GM23248 (cell line): Measurements from ENCODE around the gene GALNT13. TPM values are rescaled to one million over a fixed set of nuclear protein-coding genes. Genes with fewer than 3 reads are reported as not detected.

Experiments used
- DNase-seq: peaks from one replicate; pipeline ENCODE4 v3.0.0-alpha.2; 2015
- H2AFZ ChIP-seq: fragments of 200-600 bp; sonication (generic); 2 replicates; pipeline ENCODE4 v1.6.1; 2016; ENCODE audit warnings: antibody characterized with exemption
- H3F3A ChIP-seq: fragments of 200-600 bp; sonication (generic); 2 replicates; pipeline ENCODE4 v1.6.1; 2016; ENCODE audit warnings: mild to moderate bottlenecking, antibody characterized with exemption, mixed run types; ENCODE audit not compliant: insufficient read depth
- H3K27ac ChIP-seq: fragments of 200-600 bp; sonication (generic); 2 replicates; pipeline ENCODE4 v1.5.1; 2016; ENCODE audit warnings: mild to moderate bottlenecking
- H3K27me3 ChIP-seq: fragments of 200-600 bp; sonication (generic); replicated peaks from 2 replicates; pipeline ENCODE4 v1.6.1; 2016; ENCODE audit warnings: mild to moderate bottlenecking; ENCODE audit not compliant: insufficient read depth
- H3K36me3 ChIP-seq: fragments of 200-600 bp; sonication (generic); 2 replicates; pipeline ENCODE4 v1.6.1; 2016; ENCODE audit warnings: low read depth, mild to moderate bottlenecking
- H3K4me1 ChIP-seq: fragments of 200-600 bp; sonication (generic); 2 replicates; pipeline ENCODE4 v1.6.1; 2016; ENCODE audit warnings: mild to moderate bottlenecking; ENCODE audit not compliant: insufficient read depth
- H3K4me2 ChIP-seq: fragments of 200-600 bp; sonication (generic); one replicate; pipeline ENCODE4 v1.6.1; 2016; ENCODE audit warnings: mild to moderate bottlenecking; ENCODE audit not compliant: unreplicated experiment
- H3K4me3 ChIP-seq: fragments of 200-600 bp; sonication (generic); 2 replicates; pipeline ENCODE4 v1.5.1; 2016; ENCODE audit warnings: mild to moderate bottlenecking
- H3K79me2 ChIP-seq: fragments of 200-600 bp; sonication (generic); 2 replicates; pipeline ENCODE4 v1.6.1; 2016; ENCODE audit warnings: mild to moderate bottlenecking; ENCODE audit not compliant: insufficient read depth
- H3K9ac ChIP-seq: fragments of 200-600 bp; sonication (generic); 2 replicates; pipeline ENCODE4 v1.6.1; 2016; ENCODE audit warnings: mild to moderate bottlenecking
- H3K9me2 ChIP-seq: fragments of 200-600 bp; sonication (generic); 2 replicates; pipeline ENCODE4 v1.6.1; 2016; ENCODE audit warnings: mixed run types, mild to moderate bottlenecking, moderate library complexity; ENCODE audit not compliant: insufficient read depth
- H3K9me3 ChIP-seq: fragments of 200-600 bp; sonication (generic); one replicate; pipeline ENCODE4 v1.6.1; 2017; ENCODE audit warnings: low read depth
- H4K20me1 ChIP-seq: fragments of 200-600 bp; sonication (generic); 2 replicates; pipeline ENCODE4 v1.6.0; 2016; ENCODE audit not compliant: insufficient read depth
- EZH2 ChIP-seq: fragments of 200-600 bp; sonication (generic); IDR thresholded peaks from 2 replicates; pipeline ENCODE4 v1.6.1; 2018; ENCODE audit warnings: antibody characterized with exemption, mild to moderate bottlenecking; ENCODE audit not compliant: insufficient read depth, poor library complexity, severe bottlenecking
- EZH2phosphoT487 ChIP-seq: fragments of 200-600 bp; sonication (generic); IDR thresholded peaks from 2 replicates; pipeline ENCODE4 v1.6.1; 2018; ENCODE audit warnings: antibody characterized with exemption, moderate library complexity, mild to moderate bottlenecking, low read depth; ENCODE audit not compliant: insufficient read depth
- WGBS, 2 experiments: methylation state at CpG; one replicate each; pipeline ENCODE4 v1.1.6; 2015 to 2017; ENCODE audit warnings: low lambda C conversion rate in 2 of 2, low coverage in 1 of 2; ENCODE audit errors: missing lambda C conversion rate in 2 of 2; 5-methylcytosine and 5-hydroxymethylcytosine counted together
- in situ Hi-C: fragments of 300-500 bp; cut with MboI; formaldehyde crosslinking; loops from 2 replicates; pipeline ENCODE4 v1.15.0; 2020
- polyA plus RNA-seq: library from polyadenylated mRNA; unstranded; fragments of >200 nt; fragmentation: Nextera tagmentation; extraction: Ambion mirVana; gene quantifications from 2 replicates; pipeline ENCODE4 v1.2.1, GENCODE V29; 2016
- total RNA-seq: library from RNA; depleted of rRNA; stranded (reverse); fragments of >200 nt; shearing (Covaris generic); gene quantifications from 2 replicates; pipeline ENCODE4 v1.2.3, GENCODE V29; 2014

Gene GALNT13
- total and polyA plus RNA-seq, 2 experiments from 2014 or later: 0.11 TPM; not detected in 1

DNA sequence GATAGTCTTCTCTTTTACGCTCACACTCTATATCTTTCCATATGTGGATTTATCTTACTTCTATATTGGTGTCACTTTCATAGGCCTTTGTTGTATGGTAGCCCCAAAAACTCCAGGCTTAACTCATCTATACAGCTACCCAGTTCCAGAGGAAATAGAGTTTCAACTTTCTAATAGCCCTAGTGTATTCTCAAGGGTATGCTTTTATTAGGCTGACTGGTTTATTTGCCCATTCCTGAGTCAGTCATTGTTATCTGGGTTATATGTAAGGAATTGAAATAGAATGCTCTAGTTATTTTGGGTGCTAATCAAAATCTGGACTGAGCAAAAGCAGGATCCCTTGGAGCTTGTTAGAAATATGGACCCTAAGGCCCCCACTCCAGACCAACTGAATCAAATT is 519.3 kb downstream of the GALNT13 start:
- Histone ChIP-seq H3K9ac (no peak overlapping the region), H3K27ac (no peak overlapping the region), H3K4me3 (no peak overlapping the region), H3K4me2 (no peak overlapping the region), H4K20me1 (no peaks in the 10 kb centered on the region), H3K9me3 (no peaks in the 10 kb centered on the region), H3K79me2 (no peaks in the 10 kb centered on the region), H3K4me1 (no peaks in the 10 kb centered on the region), H3K27me3 (no peaks in the 10 kb centered on the region), H3K36me3 (no peaks in the 10 kb centered on the region), H2AFZ (no peak overlapping the region), H3K9me2 (no peaks in the 10 kb centered on the region), H3F3A (no peaks in the 10 kb centered on the region)
- in situ Hi-C loops: loop anchor here (25.0 kb wide), 1 partner anchor 1629 kb away; no protein-coding TSS in a partner anchor
- TF ChIP-seq EZH2 (no peak), EZH2phosphoT487 (no peak)
- WGBS, 2 experiments: 39 to 58% methylated on average over 1 of the region's 1 CpG
- no peak for DNase-seq

DNA sequence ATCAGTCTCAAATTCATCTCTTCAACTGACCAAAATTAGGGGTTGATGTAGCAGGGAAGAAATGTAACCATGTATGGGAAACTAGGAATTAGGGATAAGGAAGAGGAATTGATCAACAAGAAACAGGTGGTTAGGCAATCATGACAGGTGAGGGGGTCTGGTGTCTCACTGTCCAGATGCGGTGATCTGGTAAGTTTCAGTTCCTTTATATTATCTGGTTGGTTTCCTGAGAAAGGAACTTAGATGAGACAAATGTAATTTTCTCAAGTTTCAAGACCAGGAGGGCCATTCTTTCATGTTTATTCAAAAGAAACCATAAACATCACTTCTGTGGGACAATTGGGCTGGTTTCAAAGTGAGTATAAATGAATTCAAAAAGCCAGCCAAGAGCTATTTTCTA is 520.5 kb downstream of the GALNT13 start:
- H3K4me2 ChIP-seq: no peak overlapping the region
- H3K79me2 ChIP-seq: no peaks in the 10 kb centered on the region
- in situ Hi-C loops: loop anchor here (25.0 kb wide), 1 partner anchor 1630 kb away; no protein-coding TSS in a partner anchor
- no peak for DNase-seq
- no peaks in the 10 kb centered on the region for H3K9me3 ChIP-seq
- H3K27ac ChIP-seq: no peak overlapping the region
- H3K4me3 ChIP-seq: no peak overlapping the region
- TF ChIP-seq EZH2 (no peak), EZH2phosphoT487 (no peak)
- H3K36me3 ChIP-seq: no peaks in the 10 kb centered on the region
- no peaks in the 10 kb centered on the region for H3K9me2 ChIP-seq
- no peaks in the 10 kb centered on the region for H4K20me1 ChIP-seq
- H2AFZ ChIP-seq: no peak overlapping the region
- H3K9ac ChIP-seq: no peak overlapping the region
- WGBS, 2 experiments: 29 to 53% methylated on average over 1 of the region's 1 CpG
- H3F3A ChIP-seq: no peaks in the 10 kb centered on the region
- H3K4me1 ChIP-seq: no peaks in the 10 kb centered on the region
- no peaks in the 10 kb centered on the region for H3K27me3 ChIP-seq

DNA sequence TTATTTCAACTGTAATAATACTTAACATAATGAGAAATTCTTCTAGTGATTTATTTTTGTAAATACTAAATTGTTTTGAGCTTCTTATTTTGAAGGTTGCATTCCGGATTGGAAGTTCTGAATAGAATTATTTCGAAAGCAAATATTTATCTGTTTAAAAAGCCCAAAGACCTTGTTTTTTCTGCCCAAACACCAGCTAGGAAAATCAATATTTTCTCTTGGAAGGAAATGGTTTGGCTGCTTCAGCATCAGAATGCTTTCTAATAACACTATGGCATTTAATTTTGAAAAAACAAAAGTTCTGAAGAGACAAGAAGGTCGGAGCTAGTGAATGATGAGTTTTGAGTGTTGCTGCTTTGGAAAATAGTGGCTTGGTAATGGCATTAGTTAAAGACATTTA is 522.9 kb downstream of the GALNT13 start:
- Histone ChIP-seq H3K79me2 (no peaks in the 10 kb centered on the region), H3K4me1 (no peaks in the 10 kb centered on the region), H3K9me2 (no peaks in the 10 kb centered on the region), H3F3A (no peaks in the 10 kb centered on the region), H3K4me3 (no peak overlapping the region), H2AFZ (no peak overlapping the region), H4K20me1 (no peaks in the 10 kb centered on the region), H3K36me3 (no peaks in the 10 kb centered on the region), H3K9me3 (no peaks in the 10 kb centered on the region), H3K4me2 (no peak overlapping the region), H3K9ac (no peak overlapping the region), H3K27ac (no peak overlapping the region), H3K27me3 (no peaks in the 10 kb centered on the region)
- DNase-seq: no peak
- WGBS, 2 experiments: 33 to 35% methylated on average over 3 of the region's 3 CpGs
- in situ Hi-C loops: loop anchor here (25.0 kb wide), 1 partner anchor 1632 kb away; no protein-coding TSS in a partner anchor
- no peak for TF ChIP-seq EZH2phosphoT487
- TF ChIP-seq EZH2: no peak

DNA sequence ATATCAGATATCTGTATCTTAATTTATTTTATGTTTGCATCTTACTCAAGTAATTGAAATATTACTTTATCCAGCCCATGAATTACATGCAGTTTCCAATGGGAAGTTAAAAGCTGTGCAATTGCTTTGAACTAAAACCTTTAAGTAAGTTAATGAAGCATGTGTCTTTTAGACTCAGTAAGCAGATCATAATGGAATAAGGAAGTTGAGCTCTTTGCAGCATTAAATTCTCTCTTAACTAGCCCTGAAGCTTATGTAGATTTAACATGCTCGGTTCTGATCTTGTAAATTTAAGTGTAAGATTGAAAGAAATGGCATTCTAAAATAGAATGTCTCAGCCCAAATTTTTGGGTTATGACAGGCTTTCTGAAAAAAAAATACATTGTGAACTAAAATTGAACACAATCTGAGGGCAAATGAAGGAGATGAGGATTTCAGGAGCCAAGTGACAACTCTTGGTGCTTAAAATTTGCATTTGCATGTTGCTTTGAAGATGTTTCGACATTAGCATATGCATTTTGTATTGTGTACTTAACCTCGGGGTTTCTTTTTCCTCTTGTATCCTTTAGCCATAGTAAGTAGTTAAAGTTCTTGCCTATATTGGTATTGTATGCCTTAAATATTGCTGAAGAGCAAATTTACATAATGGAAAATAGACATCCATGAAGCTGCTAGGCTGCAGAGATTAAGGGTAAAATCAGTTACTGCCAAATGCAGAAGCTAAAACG is 529.0 kb downstream of the GALNT13 start:
- DNase-seq: no peak
- H2AFZ ChIP-seq: no peak overlapping the region
- H3K27ac ChIP-seq: no peak overlapping the region
- no peak overlapping the region for H3K4me2 ChIP-seq
- 24 to 32% methylated on average over 4 of the region's 4 CpGs for WGBS, 2 experiments
- TF ChIP-seq EZH2phosphoT487 (no peak), EZH2 (no peak)
- no peaks in the 10 kb centered on the region for H3K27me3 ChIP-seq
- no peaks in the 10 kb centered on the region for H3K4me1 ChIP-seq
- H3F3A ChIP-seq: no peaks in the 10 kb centered on the region
- H3K4me3 ChIP-seq: no peak overlapping the region
- no peak overlapping the region for H3K9ac ChIP-seq
- H3K79me2 ChIP-seq: no peaks in the 10 kb centered on the region
- no peaks in the 10 kb centered on the region for H3K9me2 ChIP-seq
- H3K9me3 ChIP-seq: no peaks in the 10 kb centered on the region
- H3K36me3 ChIP-seq: no peaks in the 10 kb centered on the region
- in situ Hi-C loops: no loop called here
- H4K20me1 ChIP-seq: no peaks in the 10 kb centered on the region
